ENCODE data around the gene MTPN.

The MTPN gene

DNA sequence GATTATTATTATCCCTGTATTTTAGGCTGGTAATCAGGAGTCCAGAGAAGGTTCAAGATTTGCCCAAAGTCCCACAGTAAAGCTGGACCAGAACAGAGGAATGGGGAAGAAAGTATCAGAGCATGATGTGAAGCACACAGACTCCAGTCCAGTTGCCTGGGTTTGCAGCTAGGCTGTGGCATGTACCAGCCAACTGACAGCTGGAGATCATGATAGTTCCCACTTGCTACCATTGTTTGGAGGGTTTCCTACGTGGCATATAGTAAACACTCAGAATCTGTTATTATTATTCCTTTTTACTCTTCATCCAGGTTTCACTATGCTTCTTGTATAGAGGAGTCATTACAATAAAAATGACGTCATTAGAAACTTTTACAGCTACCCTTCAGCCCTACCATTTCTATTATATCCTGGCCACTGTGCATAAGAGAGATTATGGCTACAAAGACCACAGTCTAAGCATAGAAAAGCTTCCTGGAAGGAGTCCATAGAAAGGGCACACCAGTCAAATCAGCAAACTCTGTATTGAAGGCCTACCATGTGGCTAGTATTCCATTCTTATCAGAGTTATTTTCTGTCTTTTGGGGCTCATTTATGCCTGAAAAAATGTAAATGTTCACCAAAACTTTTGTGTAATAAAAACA, 66.6 kb downstream of the MTPN start:
- TF ChIP-seq FOXP2 (optimal IDR thresholded peaks at IDR 0.05; ENCODE audit: control extremely low read depth, extremely low read length, insufficient read depth) (no peak), POLR2AphosphoS5 (IDR thresholded peaks at IDR 0.05; ENCODE audit: borderline replicate concordance, low read depth, low read length) (no peak), EZH2 (IDR thresholded peaks at IDR 0.05) (no peak)
- Histone ChIP-seq H3K9ac (ENCODE audit: insufficient read length) (no peak overlapping the region), H3K27ac (no peak overlapping the region), H3K4me3 (no peak overlapping the region), H3K36me3 (ENCODE audit: insufficient read depth, low read length) (no peaks in the 10 kb centered on the region), H3K9me3 (ENCODE audit: low read depth, low read length) (no peaks in the 10 kb centered on the region)
- no peak for DNase-seq (ENCODE audit: low read depth, low spot score)

DNA sequence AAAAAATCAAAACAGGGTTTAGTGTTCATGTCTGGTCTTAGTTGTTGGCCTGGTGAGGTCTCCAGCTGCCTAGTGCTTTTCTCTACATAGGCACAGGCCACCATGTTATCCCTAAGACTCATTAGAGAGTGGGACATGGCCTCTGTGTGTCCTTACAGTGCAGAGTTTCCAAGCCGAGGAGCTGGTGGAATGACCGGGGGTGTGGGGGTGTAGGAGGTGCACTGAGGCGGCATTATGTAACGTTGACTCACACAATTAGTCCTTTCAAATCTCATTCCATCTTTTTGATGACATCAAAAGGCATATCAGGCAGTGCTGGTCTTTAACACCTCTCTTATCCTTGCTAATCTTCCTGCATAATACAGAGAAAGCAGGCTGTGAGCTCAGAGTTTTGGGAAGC, 71.3 kb downstream of the MTPN start:
- no peak overlapping the region for H3K27ac ChIP-seq
- TF ChIP-seq POLR2AphosphoS5 (IDR thresholded peaks at IDR 0.05; ENCODE audit: borderline replicate concordance, low read depth, low read length) (no peak), EZH2 (IDR thresholded peaks at IDR 0.05) (no peak), FOXP2 (optimal IDR thresholded peaks at IDR 0.05; ENCODE audit: control extremely low read depth, extremely low read length, insufficient read depth) (no peak)
- no peak overlapping the region for H3K4me3 ChIP-seq
- no peak for DNase-seq (ENCODE audit: low read depth, low spot score)
- H3K9ac ChIP-seq (ENCODE audit: insufficient read length) = no peak overlapping the region
- no peaks in the 10 kb centered on the region for H3K36me3 ChIP-seq (ENCODE audit: insufficient read depth, low read length)
- H3K9me3 ChIP-seq (ENCODE audit: low read depth, low read length) = no peaks in the 10 kb centered on the region

DNA sequence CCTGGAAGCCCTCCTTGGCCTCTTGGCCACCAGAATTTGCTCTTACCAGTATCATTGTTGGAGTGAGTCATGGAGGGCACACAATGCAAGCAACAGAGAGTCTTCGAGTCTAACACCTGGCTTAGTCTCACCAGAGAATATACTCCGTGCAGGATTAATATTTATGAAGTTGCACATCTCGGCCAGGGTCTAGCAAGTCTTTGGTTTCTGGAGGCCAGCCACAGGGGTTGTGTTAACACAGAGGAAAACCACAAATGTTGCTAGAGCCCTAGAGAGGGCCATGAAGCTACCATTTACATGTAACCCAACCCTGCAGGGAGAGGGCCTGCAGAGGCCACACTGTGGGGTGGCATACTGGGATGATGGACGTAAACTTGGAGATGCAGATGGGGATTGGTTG, 71.8 kb downstream of the MTPN start:
- Histone ChIP-seq H3K9ac (ENCODE audit: insufficient read length) (no peak overlapping the region), H3K27ac (no peak overlapping the region), H3K36me3 (ENCODE audit: insufficient read depth, low read length) (no peaks in the 10 kb centered on the region), H3K9me3 (ENCODE audit: low read depth, low read length) (no peaks in the 10 kb centered on the region), H3K4me3 (no peak overlapping the region)
- TF ChIP-seq EZH2 (IDR thresholded peaks at IDR 0.05) = no peak
- no peak for TF ChIP-seq POLR2AphosphoS5 (IDR thresholded peaks at IDR 0.05; ENCODE audit: borderline replicate concordance, low read depth, low read length)
- no peak for TF ChIP-seq FOXP2 (optimal IDR thresholded peaks at IDR 0.05; ENCODE audit: control extremely low read depth, extremely low read length, insufficient read depth)
- no peak for DNase-seq (ENCODE audit: low read depth, low spot score)

DNA sequence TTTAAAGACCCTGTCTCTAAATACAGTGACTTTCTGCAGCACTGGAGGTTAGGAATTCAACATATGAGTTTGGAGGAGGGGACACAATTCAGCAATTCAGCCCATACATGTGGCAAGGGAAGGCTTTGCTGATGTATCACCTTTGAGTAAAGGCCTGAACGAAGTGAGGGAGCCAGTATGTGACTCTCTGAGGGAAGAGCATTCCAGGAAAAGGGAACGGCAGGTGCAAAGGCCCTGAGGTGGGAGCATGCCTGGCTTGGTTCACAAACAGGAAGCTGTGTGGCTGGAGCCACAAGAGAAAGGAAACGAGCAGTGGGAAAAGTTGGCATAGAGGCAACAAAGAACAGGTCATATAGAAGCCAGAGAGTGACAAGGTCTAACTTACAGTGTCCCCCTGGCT, 72.9 kb downstream of the MTPN start:
- DNase-seq (ENCODE audit: low read depth, low spot score) = no peak
- TF ChIP-seq POLR2AphosphoS5 (IDR thresholded peaks at IDR 0.05; ENCODE audit: borderline replicate concordance, low read depth, low read length) (no peak), FOXP2 (optimal IDR thresholded peaks at IDR 0.05; ENCODE audit: control extremely low read depth, extremely low read length, insufficient read depth) (no peak), EZH2 (IDR thresholded peaks at IDR 0.05) (no peak)
- Histone ChIP-seq H3K9ac (ENCODE audit: insufficient read length) (no peak overlapping the region), H3K27ac (no peak overlapping the region), H3K9me3 (ENCODE audit: low read depth, low read length) (no peaks in the 10 kb centered on the region), H3K36me3 (ENCODE audit: insufficient read depth, low read length) (no peaks in the 10 kb centered on the region), H3K4me3 (no peak overlapping the region)

DNA sequence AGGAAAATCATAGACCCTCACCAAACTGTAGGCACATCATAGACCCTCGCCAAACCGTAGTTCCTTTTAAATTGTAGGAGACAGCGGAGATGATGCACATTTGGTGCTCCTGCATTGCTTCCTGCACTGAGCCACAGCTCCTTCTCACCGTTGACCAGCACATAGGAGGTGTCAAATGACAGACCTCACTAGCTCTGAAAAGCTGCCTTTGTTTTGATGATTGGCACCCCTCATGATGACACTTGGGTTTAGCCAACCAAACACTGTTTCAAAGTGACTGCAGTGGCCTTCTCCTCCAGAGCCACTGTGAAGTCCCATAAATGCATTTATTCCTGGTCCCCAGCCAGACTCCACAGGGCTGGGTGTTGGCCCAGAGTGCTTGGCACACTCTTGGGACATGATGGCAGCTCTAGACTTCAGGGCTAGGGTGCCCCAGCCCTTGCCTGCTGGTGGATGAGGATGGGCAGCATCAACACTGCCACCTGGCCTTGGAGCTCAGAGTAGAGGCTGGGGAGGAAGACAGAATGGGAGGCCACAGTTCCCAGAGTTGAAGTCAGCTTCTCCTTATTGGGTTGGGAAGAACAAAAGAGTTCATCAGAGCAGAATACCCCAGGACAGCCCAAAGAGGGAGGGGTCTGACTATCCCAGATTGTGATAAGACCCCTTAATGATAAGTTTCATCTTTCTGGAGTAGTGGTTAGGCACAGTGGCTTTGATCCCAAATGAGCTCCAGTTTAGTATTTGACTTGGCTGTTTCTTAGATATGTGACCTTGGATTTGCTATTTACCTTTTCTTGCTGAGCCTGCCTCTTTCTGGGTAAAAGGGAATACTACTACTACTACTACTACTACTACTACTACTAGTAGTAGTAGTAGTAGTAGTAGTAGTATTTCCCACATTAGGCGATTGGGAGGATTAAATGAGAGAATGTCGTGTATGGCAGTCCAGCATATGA, 75.3 kb downstream of the MTPN start:
- Histone ChIP-seq H3K9me3 (ENCODE audit: low read depth, low read length) (no peaks in the 10 kb centered on the region), H3K27ac (no peak overlapping the region), H3K36me3 (ENCODE audit: insufficient read depth, low read length) (no peaks in the 10 kb centered on the region), H3K4me3 (no peak overlapping the region), H3K9ac (ENCODE audit: insufficient read length) (no peak overlapping the region)
- TF ChIP-seq FOXP2 (optimal IDR thresholded peaks at IDR 0.05; ENCODE audit: control extremely low read depth, extremely low read length, insufficient read depth) (no peak), POLR2AphosphoS5 (IDR thresholded peaks at IDR 0.05; ENCODE audit: borderline replicate concordance, low read depth, low read length) (no peak), EZH2 (IDR thresholded peaks at IDR 0.05) (no peak)
- DNase-seq (ENCODE audit: low read depth, low spot score) = no peak

DNA sequence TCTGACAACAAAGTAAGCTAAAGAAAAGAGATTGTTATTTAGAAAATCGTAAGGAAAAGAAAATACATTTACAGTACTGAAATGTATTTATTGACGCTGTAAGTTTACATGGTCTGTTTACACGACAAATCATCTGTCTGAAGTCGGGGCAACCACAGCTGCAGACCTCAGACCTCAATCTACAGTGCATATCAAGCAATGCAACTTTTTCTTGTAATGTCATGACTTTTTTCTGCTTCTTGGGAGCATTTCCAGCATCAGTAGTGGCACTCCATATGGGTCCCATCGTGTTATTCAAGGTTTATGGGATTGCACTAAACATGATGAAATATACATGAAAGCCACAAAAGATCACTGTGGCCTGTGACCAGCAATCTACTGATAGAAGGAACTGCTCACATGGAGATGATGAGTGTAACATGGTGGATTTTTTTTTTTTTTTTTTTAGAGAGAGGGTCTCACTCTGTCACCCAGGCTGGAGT, 77.1 kb downstream of the MTPN start:
- no peak for TF ChIP-seq EZH2 (IDR thresholded peaks at IDR 0.05)
- TF ChIP-seq POLR2AphosphoS5 (IDR thresholded peaks at IDR 0.05; ENCODE audit: borderline replicate concordance, low read depth, low read length) = no peak
- no peak for TF ChIP-seq FOXP2 (optimal IDR thresholded peaks at IDR 0.05; ENCODE audit: control extremely low read depth, extremely low read length, insufficient read depth)
- Histone ChIP-seq H3K36me3 (ENCODE audit: insufficient read depth, low read length) (no peaks in the 10 kb centered on the region), H3K9me3 (ENCODE audit: low read depth, low read length) (no peaks in the 10 kb centered on the region), H3K9ac (ENCODE audit: insufficient read length) (no peak overlapping the region), H3K4me3 (no peak overlapping the region), H3K27ac (peak overlapping the region; percentile 75; the same call in 1 of the 2 replicates)
- DNase-seq (ENCODE audit: low read depth, low spot score) = no peak

DNA sequence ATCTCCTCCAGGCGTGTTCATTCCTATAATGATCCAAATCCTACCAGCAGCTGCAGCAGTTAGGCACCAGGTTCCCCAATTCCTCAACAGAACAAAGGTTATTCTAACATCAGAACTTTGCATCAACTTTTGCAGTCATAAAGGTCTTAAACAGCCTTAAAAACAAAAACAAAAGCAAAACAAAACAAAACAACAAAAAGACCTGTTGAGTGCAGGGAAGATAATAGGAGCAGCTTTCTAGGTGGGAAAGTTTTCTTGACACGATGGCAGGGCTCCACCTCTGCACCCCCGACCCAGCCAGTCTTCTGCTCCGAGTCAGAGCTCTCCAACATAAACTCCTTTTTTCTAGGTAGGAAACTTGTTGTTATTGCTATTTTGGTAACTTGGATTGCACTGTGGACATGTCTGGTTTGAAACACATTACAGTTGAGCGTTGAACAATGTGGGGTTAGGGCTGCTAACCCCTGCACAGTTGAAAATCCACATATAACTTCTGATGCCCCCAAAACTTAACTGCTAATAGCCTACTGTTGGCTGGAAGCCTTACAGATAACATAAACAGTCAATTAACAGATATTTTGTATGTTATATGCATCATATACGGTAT, 77.6 kb downstream of the MTPN start:
- no peak for DNase-seq (ENCODE audit: low read depth, low spot score)
- Histone ChIP-seq H3K9me3 (ENCODE audit: low read depth, low read length) (no peaks in the 10 kb centered on the region), H3K4me3 (no peak overlapping the region), H3K36me3 (ENCODE audit: insufficient read depth, low read length) (no peaks in the 10 kb centered on the region), H3K27ac (peak overlapping the region; percentile 75; the same call in 1 of the 2 replicates), H3K9ac (ENCODE audit: insufficient read length) (no peak overlapping the region)
- TF ChIP-seq EZH2 (IDR thresholded peaks at IDR 0.05) (no peak), POLR2AphosphoS5 (IDR thresholded peaks at IDR 0.05; ENCODE audit: borderline replicate concordance, low read depth, low read length) (no peak), FOXP2 (optimal IDR thresholded peaks at IDR 0.05; ENCODE audit: control extremely low read depth, extremely low read length, insufficient read depth) (no peak)

DNA sequence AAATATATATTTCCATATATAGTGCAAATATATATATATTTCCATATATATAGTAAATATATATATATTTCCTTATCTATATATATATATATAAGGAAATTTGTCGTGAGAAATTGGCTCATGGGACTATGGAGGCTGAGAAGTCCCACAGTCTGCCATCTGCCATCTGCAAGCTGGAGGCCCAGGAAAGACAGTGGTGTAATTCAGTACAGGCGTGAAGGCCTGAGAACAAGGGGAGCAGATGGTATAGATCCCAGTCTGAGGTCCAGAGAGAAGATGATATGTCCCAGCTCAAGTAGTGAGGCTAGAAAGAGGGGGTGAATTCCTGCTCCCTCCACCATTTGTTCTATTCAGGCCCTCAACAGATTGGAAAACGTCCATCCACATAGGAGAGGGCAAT, 78.9 kb downstream of the MTPN start:
- H3K36me3 ChIP-seq (ENCODE audit: insufficient read depth, low read length) = no peaks in the 10 kb centered on the region
- no peak overlapping the region for H3K4me3 ChIP-seq
- no peak for TF ChIP-seq POLR2AphosphoS5 (IDR thresholded peaks at IDR 0.05; ENCODE audit: borderline replicate concordance, low read depth, low read length)
- peak overlapping the region; percentile 86 for H3K27ac ChIP-seq
- no peak for DNase-seq (ENCODE audit: low read depth, low spot score)
- H3K9me3 ChIP-seq (ENCODE audit: low read depth, low read length) = no peaks in the 10 kb centered on the region
- H3K9ac ChIP-seq (ENCODE audit: insufficient read length) = no peak overlapping the region
